OCI-LY3 (cell line): ENCODE results near the gene FBXO3.

Source experiments
- CTCF ChIP-seq: fragments of 200-600, 300-600 bp; sonication (generic); IDR thresholded peaks from 2 replicates; pipeline ENCODE4 v1.5.1; 2014; ENCODE audit warnings: antibody characterized with exemption, low read length, low read depth
- EZH2phosphoT487 ChIP-seq: fragments of 200-600 bp; shearing (Covaris generic); IDR thresholded peaks from 2 replicates; pipeline ENCODE4 v1.6.1; 2018; ENCODE audit warnings: antibody characterized with exemption, mixed run types, low read depth

- TF ChIP-seq CTCF (no peak), EZH2phosphoT487 (no peak)
Observed at GRCh38 chr11:33787076-33787475, 12.8 kb upstream of the FBXO3 start.
